Right atrium auricular region (tissue), 2 donors: ENCODE results near the gene SV2B. TPM values are rescaled to one million over a fixed set of nuclear protein-coding genes. Genes with fewer than 3 reads are reported as not detected.
"Not testable (repeated sequence)": the region's sequence is repeated elsewhere in the genome, so short reads cannot be mapped to it uniquely, and the experiment has no call there.

Experiments
- DNase-seq: peaks from one replicate; pipeline ENCODE4 v3.0.0-alpha.2; 2019; ENCODE audit warnings: low spot score
- H3K27ac ChIP-seq, 2 donors: fragments of 200-600 bp; sonication (generic); 1 replicate in 1 of 2; 2 replicates in 1 of 2; pipeline ENCODE4 v1.5.1; 2016 to 2019
- H3K27me3 ChIP-seq, 2 donors: fragments of 200-600 bp; sonication (generic); one replicate each; pipeline versions ENCODE4 v1.5.1 to v1.6.0; 2017 to 2019
- H3K36me3 ChIP-seq: fragments of 200-600 bp; sonication (generic); one replicate; pipeline ENCODE4 v1.5.1; 2016
- H3K4me1 ChIP-seq, 2 donors: fragments of 200-600 bp; sonication (generic); one replicate each; pipeline versions ENCODE4 v1.5.1 to v1.6.0; 2017 to 2019
- H3K4me3 ChIP-seq, 2 donors: fragments of 200-600 bp; sonication (generic); 1 replicate in 1 of 2; 2 replicates in 1 of 2; pipeline ENCODE4 v1.5.1; 2017 to 2019; ENCODE audit warnings: mild to moderate bottlenecking in 1 of 2, moderate library complexity in 1 of 2
- H3K9me3 ChIP-seq, 2 donors: fragments of 200-600 bp; sonication (generic); one replicate each; pipeline ENCODE4 v1.5.1; 2019
- CTCF ChIP-seq, 2 donors: fragments of 200-600 bp; sonication (generic); IDR thresholded peaks; one replicate each; pipeline ENCODE4 v1.5.1; 2019; ENCODE audit warnings: antibody characterized with exemption in 2 of 2
- total RNA-seq, 2 donors: library from RNA; depleted of rRNA; stranded (reverse); fragments of >200 nt; gene quantifications; one replicate each; pipeline ENCODE4 v1.1.0, GENCODE V29; 2016

The SV2B gene
- total RNA-seq, 2 donors from 2014 or later, result 0.24 to 0.56 TPM

GRCh38 chr15:91072161-91072560, 27.9 kb upstream of the SV2B start:
- DNase-seq, result no peak
- Histone ChIP-seq H3K36me3 (no peaks in the 10 kb centered on the region), H3K4me1 (no peaks in the 10 kb centered on the region), H3K9me3 (no peaks in the 10 kb centered on the region), H3K4me3 (no peak overlapping the region), H3K27ac (no peak overlapping the region), H3K27me3 (no peaks in the 10 kb centered on the region)
- TF ChIP-seq CTCF (IDR thresholded peaks at IDR 0.05), result no peak

- Histone ChIP-seq H3K27ac (no peak overlapping the region), H3K4me3 (no peak overlapping the region), H3K27me3 (no peaks in the 10 kb centered on the region), H3K36me3 (no peaks in the 10 kb centered on the region), H3K9me3 (no peaks in the 10 kb centered on the region), H3K4me1 (no peaks in the 10 kb centered on the region)
- no peak for DNase-seq
- no peak for TF ChIP-seq CTCF (IDR thresholded peaks at IDR 0.05)
These were observed 27.0 kb upstream of the SV2B start for GRCh38 chr15:91073077-91073476.

- Histone ChIP-seq H3K9me3 (peaks cover 0 to 2% of the 10 kb centered on the region in 2 donors), H3K36me3 (no peaks in the 10 kb centered on the region), H3K4me3 (no peak overlapping the region), H3K27me3 (no peaks in the 10 kb centered on the region), H3K4me1 (no peaks in the 10 kb centered on the region), H3K27ac (no peak overlapping the region)
- DNase-seq, result no peak
- TF ChIP-seq CTCF (IDR thresholded peaks at IDR 0.05), result no peak
These were observed 26.3 kb upstream of the SV2B start for GRCh38 chr15:91073768-91074167.

- DNase-seq, result no peak
- H3K36me3 ChIP-seq, result no peaks in the 10 kb centered on the region
- H3K27me3 ChIP-seq, result no peaks in the 10 kb centered on the region
- no peaks in the 10 kb centered on the region for H3K4me1 ChIP-seq
- H3K4me3 ChIP-seq, result no peak overlapping the region
- H3K27ac ChIP-seq, result no peak overlapping the region
- H3K9me3 ChIP-seq, result peaks cover 0 to 18% of the 10 kb centered on the region in 2 donors
- TF ChIP-seq CTCF (IDR thresholded peaks at IDR 0.05), result no peak
These were observed 24.3 kb upstream of the SV2B start for GRCh38 chr15:91075739-91076138.

- TF ChIP-seq CTCF (IDR thresholded peaks at IDR 0.05), result no peak
- DNase-seq, result no peak
These were observed 23.0 kb upstream of the SV2B start for GRCh38 chr15:91077029-91077428.

GRCh38 chr15:91093866-91094265, 6.2 kb upstream of the SV2B start:
- not testable (repeated sequence) for H3K4me1 ChIP-seq, H3K4me3 ChIP-seq, H3K27me3 ChIP-seq, H3K27ac ChIP-seq, H3K36me3 ChIP-seq, H3K9me3 ChIP-seq, DNase-seq

More at GRCh38 chr15:91077029-91077428, 23.0 kb upstream of the SV2B start:
- H3K4me1 ChIP-seq, result no peaks in the 10 kb centered on the region
- H3K27me3 ChIP-seq, result no peaks in the 10 kb centered on the region
- no peak overlapping the region for H3K27ac ChIP-seq
- H3K36me3 ChIP-seq, result no peaks in the 10 kb centered on the region
- peaks cover 0 to 18% of the 10 kb centered on the region in 2 donors for H3K9me3 ChIP-seq
- no peak overlapping the region for H3K4me3 ChIP-seq
